ENCODE data around the gene TRIM54. TPM values are rescaled to one million over a fixed set of nuclear protein-coding genes. Genes with fewer than 3 reads are reported as not detected.

TRIM54 gene
- total and polyA plus RNA-seq, 2 donors (not counting 3 experiments of a cell fraction or from before 2014, with no cell fraction given): 0.51 to 1.7 TPM

DNA sequence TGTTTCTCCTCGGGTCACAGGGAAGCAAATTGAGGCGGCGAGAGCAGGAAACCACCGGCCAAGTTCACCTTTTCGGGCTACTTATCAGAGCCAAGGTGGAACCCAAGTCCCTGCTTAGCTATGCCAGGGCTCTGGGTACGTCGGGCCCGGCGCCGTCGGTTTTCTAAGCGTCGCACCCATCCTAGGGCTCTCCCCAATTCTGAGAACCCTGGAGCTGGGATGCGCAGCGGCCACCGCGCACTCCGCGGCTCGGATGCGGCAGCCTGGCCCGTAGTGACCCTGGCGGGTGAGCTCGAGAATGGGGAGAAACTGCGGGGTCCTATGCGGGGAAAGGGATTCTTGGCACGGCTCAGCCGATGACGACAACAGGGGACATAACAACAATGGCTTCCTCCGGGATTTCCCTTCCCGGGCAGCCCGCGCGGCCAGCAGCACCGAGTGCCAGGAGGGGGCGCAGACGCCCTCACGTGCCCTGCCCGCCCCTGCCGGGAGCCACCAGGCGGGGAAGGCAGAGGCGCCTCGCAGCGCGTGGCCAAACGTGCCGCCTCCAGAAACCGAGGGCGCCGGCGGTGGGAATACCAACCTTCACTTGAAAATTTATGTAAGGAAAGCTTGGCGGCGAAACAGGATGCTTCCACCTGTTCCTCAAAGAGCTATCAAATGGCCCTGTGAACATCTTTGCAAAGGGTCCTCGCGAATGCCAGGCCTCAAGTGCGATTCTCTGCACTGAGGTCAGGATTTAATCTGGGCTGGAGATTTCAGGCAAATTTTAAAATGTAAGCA, 17.3 kb upstream of the TRIM54 start:
- H3K36me3 ChIP-seq (ENCODE audit: control insufficient read depth in 2 of 2, extremely low read depth in 1 of 2, insufficient read depth in 2 of 2, low read length in 2 of 2): no peaks in the 10 kb centered on the region
- H3K27me3 ChIP-seq (ENCODE audit: control insufficient read depth in 2 of 2, insufficient read depth in 2 of 2, low read length in 2 of 2): peaks cover 19 to 42% of the 10 kb centered on the region in 2 experiments
- intact Hi-C loops (cut with micrococcal nuclease): loop anchor here (1.0 to 2.0 kb wide), 4 partner anchors 15 to 38 kb away; no protein-coding TSS in a partner anchor
- peaks cover 22% of the 10 kb centered on the region for H3K4me1 ChIP-seq (ENCODE audit: control insufficient read depth, extremely low read depth, insufficient read depth, low read length)
- TF ChIP-seq POLR2A (IDR thresholded peaks at IDR 0.05; ENCODE audit: low read depth, low read length) (no peak), MYC (IDR thresholded peaks at IDR 0.05; ENCODE audit: low read depth, low read length) (peak; percentile 19), FOS (IDR thresholded peaks at IDR 0.05; ENCODE audit: borderline replicate concordance, insufficient read depth, low read length) (no peak), GATA2 (IDR thresholded peaks at IDR 0.05; ENCODE audit: insufficient read depth, insufficient read length, low read depth, low read length) (no peak), POLR2AphosphoS5 (IDR thresholded peaks at IDR 0.05; ENCODE audit: insufficient read depth, low read depth, low read length) (peak; percentile 51), JUN (IDR thresholded peaks at IDR 0.05; ENCODE audit: borderline replicate concordance, insufficient read depth, insufficient read length, low read depth) (no peak), EZH2 (IDR thresholded peaks at IDR 0.05; ENCODE audit: borderline replicate concordance, low read depth, low read length, severe bottlenecking) (no peak)
- TF ChIP-seq, protein P1, sequence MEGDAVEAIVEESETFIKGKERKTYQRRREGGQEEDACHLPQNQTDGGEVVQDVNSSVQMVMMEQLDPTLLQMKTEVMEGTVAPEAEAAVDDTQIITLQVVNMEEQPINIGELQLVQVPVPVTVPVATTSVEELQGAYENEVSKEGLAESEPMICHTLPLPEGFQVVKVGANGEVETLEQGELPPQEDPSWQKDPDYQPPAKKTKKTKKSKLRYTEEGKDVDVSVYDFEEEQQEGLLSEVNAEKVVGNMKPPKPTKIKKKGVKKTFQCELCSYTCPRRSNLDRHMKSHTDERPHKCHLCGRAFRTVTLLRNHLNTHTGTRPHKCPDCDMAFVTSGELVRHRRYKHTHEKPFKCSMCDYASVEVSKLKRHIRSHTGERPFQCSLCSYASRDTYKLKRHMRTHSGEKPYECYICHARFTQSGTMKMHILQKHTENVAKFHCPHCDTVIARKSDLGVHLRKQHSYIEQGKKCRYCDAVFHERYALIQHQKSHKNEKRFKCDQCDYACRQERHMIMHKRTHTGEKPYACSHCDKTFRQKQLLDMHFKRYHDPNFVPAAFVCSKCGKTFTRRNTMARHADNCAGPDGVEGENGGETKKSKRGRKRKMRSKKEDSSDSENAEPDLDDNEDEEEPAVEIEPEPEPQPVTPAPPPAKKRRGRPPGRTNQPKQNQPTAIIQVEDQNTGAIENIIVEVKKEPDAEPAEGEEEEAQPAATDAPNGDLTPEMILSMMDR (IDR thresholded peaks at IDR 0.05; ENCODE audit: extremely low read depth in 1 of 2, insufficient read depth in 1 of 2, low read depth in 1 of 2, low read length in 2 of 2): peak; percentile 90 to 93
- TF ChIP-seq, protein P2, sequence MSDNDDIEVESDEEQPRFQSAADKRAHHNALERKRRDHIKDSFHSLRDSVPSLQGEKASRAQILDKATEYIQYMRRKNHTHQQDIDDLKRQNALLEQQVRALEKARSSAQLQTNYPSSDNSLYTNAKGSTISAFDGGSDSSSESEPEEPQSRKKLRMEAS (IDR thresholded peaks at IDR 0.05; ENCODE audit: insufficient read depth, insufficient read length): peak; percentile 87
- POLR2A ChIA-PET: interaction anchor here (1.5 kb wide), 1 partner anchor 28 kb away, joined by 3 read pairs; no protein-coding TSS in a partner anchor
- peak overlapping the region; percentile 25 for H3K9ac ChIP-seq (replicated peaks; ENCODE audit: extremely low read depth, insufficient read depth, low read length)
- H3K79me2 ChIP-seq (ENCODE audit: control insufficient read depth, insufficient read depth, low read length): no peaks in the 10 kb centered on the region
- H3K9me1 ChIP-seq (replicated peaks; ENCODE audit: control insufficient read depth, extremely low read depth, insufficient read depth, low read length): no peaks in the 10 kb centered on the region
- peak overlapping the region; percentile 90 for H2AFZ ChIP-seq (ENCODE audit: low read depth, low read length)
- dilution Hi-C loops (cut with MboI; ENCODE audit: extremely low pct_ligation_motif_present, low sequenced_read_pairs): no loop called here
- BruUV-seq (replicated peaks): TSS peak; percentile 15
- H3K27ac ChIP-seq (ENCODE audit: insufficient read depth, low read depth, low read length): no peak overlapping the region
- H3K9me3 ChIP-seq (replicated peaks; ENCODE audit: control insufficient read depth, insufficient read depth, low read length): no peaks in the 10 kb centered on the region
- H3K4me2 ChIP-seq (ENCODE audit: insufficient read depth, low read length): peak overlapping the region; percentile 37
- DNase-seq (ENCODE audit: low read depth, low spot score): peak; percentile 87
- CTCF ChIA-PET: interaction anchor here (0.7 to 6.9 kb wide), 13 partner anchors 9 to 168 kb away, joined by 3 to 143 read pairs (median 5); partner anchors contain the start of genes PREB and TRIM54
- H3K4me3 ChIP-seq (replicated peaks in 1 of 3; ENCODE audit: insufficient read depth in 1 of 3, low read depth in 1 of 3, low read length in 3 of 3): peak overlapping the region in 2 of 3 experiments; percentile 32 to 82
- H4K20me1 ChIP-seq (replicated peaks; ENCODE audit: control insufficient read depth, extremely low read depth, insufficient read depth, low read length): no peaks in the 10 kb centered on the region
- FAIRE-seq: peak; percentile 91
